Measurements from ENCODE around the gene TLR5.

GRCh38 chr1:223125766-223126165 is 17.3 kb downstream of the TLR5 start:
- no peak for TF ChIP-seq MXI1 (IDR thresholded peaks at IDR 0.05; ENCODE audit: low read depth, low read length)
- no peak for TF ChIP-seq CTCF (IDR thresholded peaks at IDR 0.05)
- TF ChIP-seq POLR2AphosphoS5 (IDR thresholded peaks at IDR 0.05; ENCODE audit: low read depth, low read length), result no peak
- no peak for TF ChIP-seq ZBTB33 (IDR thresholded peaks at IDR 0.05; ENCODE audit: borderline replicate concordance, low read depth)
- no peak for TF ChIP-seq SMC3 (IDR thresholded peaks at IDR 0.05; ENCODE audit: low read depth, low read length)
- no peak for TF ChIP-seq JUND (IDR thresholded peaks at IDR 0.05)
- no peak for TF ChIP-seq GABPA (IDR thresholded peaks at IDR 0.05; ENCODE audit: low read depth)
